ENCODE results near the gene STK40. TPM values are rescaled to one million over a fixed set of nuclear protein-coding genes. Genes with fewer than 3 reads are reported as not detected.

The STK40 gene
- total and polyA plus RNA-seq, 2 donors from 2014 or later = 30.9 to 39.2 TPM

Other genes starting within 250 kb of the STK40 start
- gene TRAPPC3, start 236.4 kb downstream of the STK40 start, total RNA-seq = 58.4 TPM
- 102 TPM for gene TRAPPC3, start 236.4 kb downstream of the STK40 start, polyA plus RNA-seq (ENCODE audit: insufficient read depth, low read depth, low replicate concordance)
- gene MAP7D1, start 229.8 kb downstream of the STK40 start, total RNA-seq = 78.7 TPM
- gene MAP7D1, start 229.8 kb downstream of the STK40 start, polyA plus RNA-seq (ENCODE audit: insufficient read depth, low read depth, low replicate concordance) = 47.5 TPM
- 102 TPM for gene THRAP3, start 161.5 kb downstream of the STK40 start, total RNA-seq
- gene THRAP3, start 161.5 kb downstream of the STK40 start, polyA plus RNA-seq (ENCODE audit: insufficient read depth, low read depth, low replicate concordance) = 28.0 TPM
- gene SH3D21, start 79.6 kb downstream of the STK40 start, total RNA-seq = 33.4 TPM
- gene SH3D21, start 79.6 kb downstream of the STK40 start, polyA plus RNA-seq (ENCODE audit: insufficient read depth, low read depth, low replicate concordance) = 5.7 TPM
- 31.8 TPM for gene EVA1B, start 62.3 kb downstream of the STK40 start, total RNA-seq
- 91.8 TPM for gene EVA1B, start 62.3 kb downstream of the STK40 start, polyA plus RNA-seq (ENCODE audit: insufficient read depth, low read depth, low replicate concordance)
- 29.5 TPM for gene LSM10, start 12.0 kb upstream of the STK40 start, total RNA-seq
- gene LSM10, start 12.0 kb upstream of the STK40 start, polyA plus RNA-seq (ENCODE audit: insufficient read depth, low read depth, low replicate concordance) = 91.6 TPM
- 22.0 TPM for gene OSCP1, start 64.5 kb upstream of the STK40 start, total RNA-seq
- 27.8 TPM for gene OSCP1, start 64.5 kb upstream of the STK40 start, polyA plus RNA-seq (ENCODE audit: insufficient read depth, low read depth, low replicate concordance)
- 48.1 TPM for gene MRPS15, start 78.5 kb upstream of the STK40 start, total RNA-seq
- 160 TPM for gene MRPS15, start 78.5 kb upstream of the STK40 start, polyA plus RNA-seq (ENCODE audit: insufficient read depth, low read depth, low replicate concordance)
- 13.3 TPM for gene CSF3R, start 97.0 kb upstream of the STK40 start, total RNA-seq
- gene CSF3R, start 97.0 kb upstream of the STK40 start, polyA plus RNA-seq (ENCODE audit: insufficient read depth, low read depth, low replicate concordance) = 1.4 TPM